Thyroid gland (tissue), 4 donors: Measurements from ENCODE around the gene CCDC158. TPM values are rescaled to one million over a fixed set of nuclear protein-coding genes. Genes with fewer than 3 reads are reported as not detected.

Source experiments
- DNase-seq, 2 donors: peaks; one replicate each; pipeline ENCODE4 v3.0.0-alpha.2; 2019
- H3K27ac ChIP-seq, 3 donors: fragments of 200-600 bp; sonication (generic); 1 replicate in 2 of 3; 2 replicates in 1 of 3; pipeline ENCODE4 v1.5.1; 2016 to 2019; ENCODE audit warnings: mild to moderate bottlenecking in 1 of 3, moderate library complexity in 1 of 3
- H3K27me3 ChIP-seq: fragments of 200-600 bp; sonication (generic); one replicate; pipeline ENCODE4 v1.5.1; 2019
- H3K36me3 ChIP-seq, 2 donors: fragments of 200-600 bp; sonication (generic); one replicate each; pipeline ENCODE4 v1.5.1; 2016 to 2019
- H3K4me1 ChIP-seq, 2 donors: fragments of 200-600 bp; sonication (generic); one replicate each; pipeline ENCODE4 v1.5.1; 2017 to 2019
- H3K4me3 ChIP-seq, 3 donors: fragments of 200-600 bp; sonication (generic); replicated peaks in 1 of 3; 1 replicate in 2 of 3; 2 replicates in 1 of 3; pipeline ENCODE4 v1.5.1; 2016; ENCODE audit warnings: mild to moderate bottlenecking in 1 of 3
- H3K9me3 ChIP-seq: fragments of 200-600 bp; sonication (generic); one replicate; pipeline ENCODE4 v1.5.1; 2017
- POLR2A ChIP-seq, 2 donors: fragments of 450-650 bp; IDR thresholded peaks; one replicate each; pipeline ENCODE4 v1.6.1; 2017; ENCODE audit warnings: antibody characterized with exemption in 2 of 2, mild to moderate bottlenecking in 2 of 2, moderate library complexity in 1 of 2
- WGBS, 2 donors: methylation state at CpG; one replicate each; pipeline ENCODE4 v1.1.5; 2017; 5-methylcytosine and 5-hydroxymethylcytosine counted together
- intact Hi-C: fragments of 100-400 bp; cut with DNase I; formaldehyde crosslinking; loops from one replicate; pipeline ENCODE4 v1.15.1; 2023
- total RNA-seq, 4 donors: library from RNA; depleted of rRNA; stranded (reverse); fragments of >200 nt; gene quantifications; one replicate each; pipeline ENCODE4 v1.2.3, GENCODE V29; 2016
- TF ChIP-seq, protein P1 (sequence below), 6 experiments: fragments of 200-600 bp in 3 of 6; fragments of 450-650 bp in 3 of 6; sonication (generic) in 3 of 6; IDR thresholded peaks; one replicate each; pipeline ENCODE4 v1.5.1; 2016 to 2019; ENCODE audit warnings: antibody characterized with exemption in 6 of 6, mild to moderate bottlenecking in 2 of 6, inconsistent platforms in 1 of 6, moderate library complexity in 1 of 6

Gene CCDC158
- total RNA-seq, 4 donors from 2014 or later: 2.0 to 5.8 (median 3.5) TPM

DNA sequence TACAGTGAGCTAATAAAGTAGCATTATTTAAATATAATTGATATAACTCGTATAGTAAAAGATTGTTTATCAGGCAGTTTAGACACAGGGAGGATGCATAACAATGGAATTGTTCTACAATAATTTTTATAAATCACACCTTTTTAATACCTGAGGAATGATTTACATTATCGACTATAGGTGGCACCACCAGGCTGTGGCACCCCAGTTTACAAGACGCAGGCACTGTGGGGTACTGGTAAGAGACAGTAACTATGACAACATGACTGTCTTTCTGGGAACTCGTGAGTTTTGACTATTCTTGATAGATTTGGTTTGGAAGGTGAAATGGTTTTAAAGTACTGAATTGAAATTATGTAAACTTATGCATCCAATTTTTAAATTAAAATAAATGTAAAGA is 141.5 kb downstream of the CCDC158 start:
- no peaks in the 10 kb centered on the region for H3K9me3 ChIP-seq
- H3K27ac ChIP-seq: no peak overlapping the region
- DNase-seq: no peak
- no peaks in the 10 kb centered on the region for H3K4me1 ChIP-seq
- no peaks in the 10 kb centered on the region for H3K27me3 ChIP-seq
- intact Hi-C loops: no loop called here
- 87 to 93% methylated on average over 4 of the region's 4 CpGs for WGBS, 2 donors
- no peak for TF ChIP-seq POLR2A (IDR thresholded peaks at IDR 0.05)
- TF ChIP-seq, protein P1, sequence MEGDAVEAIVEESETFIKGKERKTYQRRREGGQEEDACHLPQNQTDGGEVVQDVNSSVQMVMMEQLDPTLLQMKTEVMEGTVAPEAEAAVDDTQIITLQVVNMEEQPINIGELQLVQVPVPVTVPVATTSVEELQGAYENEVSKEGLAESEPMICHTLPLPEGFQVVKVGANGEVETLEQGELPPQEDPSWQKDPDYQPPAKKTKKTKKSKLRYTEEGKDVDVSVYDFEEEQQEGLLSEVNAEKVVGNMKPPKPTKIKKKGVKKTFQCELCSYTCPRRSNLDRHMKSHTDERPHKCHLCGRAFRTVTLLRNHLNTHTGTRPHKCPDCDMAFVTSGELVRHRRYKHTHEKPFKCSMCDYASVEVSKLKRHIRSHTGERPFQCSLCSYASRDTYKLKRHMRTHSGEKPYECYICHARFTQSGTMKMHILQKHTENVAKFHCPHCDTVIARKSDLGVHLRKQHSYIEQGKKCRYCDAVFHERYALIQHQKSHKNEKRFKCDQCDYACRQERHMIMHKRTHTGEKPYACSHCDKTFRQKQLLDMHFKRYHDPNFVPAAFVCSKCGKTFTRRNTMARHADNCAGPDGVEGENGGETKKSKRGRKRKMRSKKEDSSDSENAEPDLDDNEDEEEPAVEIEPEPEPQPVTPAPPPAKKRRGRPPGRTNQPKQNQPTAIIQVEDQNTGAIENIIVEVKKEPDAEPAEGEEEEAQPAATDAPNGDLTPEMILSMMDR (IDR thresholded peaks at IDR 0.05): no peak
- no peaks in the 10 kb centered on the region for H3K36me3 ChIP-seq
- no peak overlapping the region for H3K4me3 ChIP-seq

DNA sequence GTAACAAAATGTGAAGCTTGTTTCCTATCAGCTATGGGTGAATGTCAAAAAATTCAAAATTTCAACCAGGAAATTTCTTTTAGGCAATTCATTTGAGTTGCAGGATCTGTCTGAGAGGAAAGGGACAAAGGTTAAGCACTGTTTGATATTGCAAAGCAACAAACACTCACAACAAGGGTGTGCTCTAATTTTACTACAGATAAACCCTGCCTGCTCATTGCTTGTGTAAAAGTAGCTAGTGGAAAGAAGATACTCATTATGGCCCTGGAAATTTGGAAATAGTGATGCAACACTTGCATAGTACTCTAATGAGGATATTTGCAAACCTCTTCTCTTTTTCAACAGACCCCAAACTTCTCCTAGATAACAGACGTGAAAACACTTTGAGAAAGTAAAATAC is 142.4 kb downstream of the CCDC158 start:
- Histone ChIP-seq H3K9me3 (no peaks in the 10 kb centered on the region), H3K4me3 (no peak overlapping the region), H3K27ac (no peak overlapping the region), H3K4me1 (no peaks in the 10 kb centered on the region), H3K36me3 (no peaks in the 10 kb centered on the region), H3K27me3 (no peaks in the 10 kb centered on the region)
- intact Hi-C loops: no loop called here
- 83 to 87% methylated on average over 1 of the region's 1 CpG for WGBS, 2 donors
- no peak for DNase-seq
- no peak for TF ChIP-seq POLR2A (IDR thresholded peaks at IDR 0.05)
- TF ChIP-seq, protein P1 (IDR thresholded peaks at IDR 0.05): no peak

- H3K9me3 ChIP-seq: no peaks in the 10 kb centered on the region
Observed at GRCh38 chr4:76277667-76278066, 143.3 kb downstream of the CCDC158 start.

DNA sequence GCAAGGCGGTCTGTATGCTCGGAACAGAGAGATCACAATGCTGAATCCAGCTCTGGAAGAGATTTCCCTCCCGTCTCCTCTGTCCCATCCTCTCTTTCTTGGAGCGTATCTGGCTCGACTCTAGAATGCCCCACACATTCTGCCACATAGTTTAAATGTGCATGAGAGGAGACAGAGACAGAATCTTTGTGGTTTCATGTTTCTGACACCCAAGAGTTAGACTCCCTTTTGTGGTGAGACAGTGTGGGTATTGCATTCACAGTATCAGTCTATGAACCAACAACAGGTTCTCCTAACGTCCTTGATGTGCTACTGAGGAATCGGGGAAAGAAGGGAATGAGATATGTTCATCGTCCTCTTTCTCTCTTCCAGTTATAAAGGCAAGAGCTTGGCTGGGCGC is 144.1 kb downstream of the CCDC158 start:
- no peaks in the 10 kb centered on the region for H3K27me3 ChIP-seq
- H3K4me1 ChIP-seq: no peaks in the 10 kb centered on the region
- WGBS, 2 donors: 95 to 97% methylated on average over 9 of the region's 9 CpGs
- intact Hi-C loops: no loop called here
- no peak for DNase-seq
- no peak overlapping the region for H3K27ac ChIP-seq
- no peak overlapping the region for H3K4me3 ChIP-seq
- H3K36me3 ChIP-seq: no peaks in the 10 kb centered on the region
- no peaks in the 10 kb centered on the region for H3K9me3 ChIP-seq
- no peak for TF ChIP-seq POLR2A (IDR thresholded peaks at IDR 0.05)
- TF ChIP-seq, protein P1 (IDR thresholded peaks at IDR 0.05): no peak

More at GRCh38 chr4:76277667-76278066, 143.3 kb downstream of the CCDC158 start:
- H3K36me3 ChIP-seq: no peaks in the 10 kb centered on the region
- no peak for TF ChIP-seq POLR2A (IDR thresholded peaks at IDR 0.05)
- TF ChIP-seq, protein P1 (IDR thresholded peaks at IDR 0.05): no peak
- no peak overlapping the region for H3K27ac ChIP-seq
- 87% methylated on average over 1 of the region's 1 CpG for WGBS, 2 donors
- intact Hi-C loops: no loop called here
- no peaks in the 10 kb centered on the region for H3K4me1 ChIP-seq
- no peak for DNase-seq
- H3K27me3 ChIP-seq: no peaks in the 10 kb centered on the region
- H3K4me3 ChIP-seq: no peak overlapping the region

DNA sequence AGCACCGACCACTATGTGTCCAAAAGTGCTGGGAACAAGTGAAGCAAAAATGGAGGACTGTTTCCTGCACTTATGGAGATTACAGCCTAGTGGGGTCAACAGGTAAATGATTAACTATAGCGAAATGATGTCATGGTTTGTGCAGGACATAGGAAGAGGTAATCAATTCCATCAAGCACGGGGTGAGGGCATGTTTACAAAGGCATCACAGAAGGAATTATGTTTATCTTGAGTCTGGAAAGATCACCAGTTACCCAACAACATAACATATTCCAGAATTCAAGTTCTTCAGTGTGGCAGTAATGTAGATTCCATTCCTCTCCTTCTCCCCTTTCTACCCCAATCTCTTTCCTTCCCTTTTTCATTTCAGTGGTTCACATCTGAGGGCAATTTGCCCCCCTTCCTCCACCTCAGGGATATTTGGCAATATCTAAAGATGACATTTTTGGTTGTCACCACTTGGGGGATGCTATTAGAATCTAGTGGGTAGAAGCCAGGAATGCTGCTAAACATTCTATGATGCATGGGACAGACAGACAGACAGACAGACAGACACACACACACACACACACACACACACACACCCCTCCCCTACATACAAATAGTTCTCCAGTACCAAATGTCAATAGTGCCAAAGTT is 145.3 kb downstream of the CCDC158 start:
- Histone ChIP-seq H3K4me1 (no peaks in the 10 kb centered on the region), H3K27ac (no peak overlapping the region), H3K36me3 (no peaks in the 10 kb centered on the region), H3K9me3 (no peaks in the 10 kb centered on the region), H3K4me3 (no peak overlapping the region), H3K27me3 (no peaks in the 10 kb centered on the region)
- WGBS, 2 donors: 89 to 91% methylated on average over 3 of the region's 3 CpGs
- TF ChIP-seq, protein P1 (IDR thresholded peaks at IDR 0.05): no peak
- no peak for TF ChIP-seq POLR2A (IDR thresholded peaks at IDR 0.05)
- intact Hi-C loops: no loop called here
- no peak for DNase-seq
